ENCODE data around the gene MYO16. TPM values are rescaled to one million over a fixed set of nuclear protein-coding genes. Genes with fewer than 3 reads are reported as not detected.

Gene MYO16
- total and polyA plus RNA-seq, 8 donors: 0.03 to 0.47 (median 0.16) TPM

DNA sequence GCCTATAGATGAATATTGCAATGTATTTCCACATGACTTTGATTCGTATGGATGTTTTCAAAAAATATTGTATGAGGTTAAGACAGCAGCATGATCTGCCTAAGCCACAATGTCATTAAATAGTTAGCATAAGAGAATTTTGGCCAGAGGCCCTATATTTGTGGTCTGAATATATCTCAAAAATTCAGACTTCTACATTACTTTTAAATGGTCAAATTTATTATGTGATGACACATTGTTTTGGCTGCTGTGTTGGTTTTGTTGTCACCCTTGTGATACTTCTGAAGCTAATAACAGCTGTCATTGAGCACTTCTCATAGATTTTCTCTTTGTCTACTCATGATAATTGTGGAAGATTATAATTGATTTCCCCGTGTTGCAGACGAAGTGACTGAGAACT lies 288.2 kb downstream of the MYO16 start:
- DNase-seq: no peak
- Histone ChIP-seq H3K4me3 (no peak overlapping the region), H3K27me3 (no peaks in the 10 kb centered on the region), H3K36me3 (no peaks in the 10 kb centered on the region), H3K4me1 (peaks cover 5 to 13% (median 6%) of the 10 kb centered on the region in 3 donors), H3K9me3 (no peaks in the 10 kb centered on the region), H3K27ac (no peak overlapping the region)
- no peak for ATAC-seq
- TF ChIP-seq, protein P1, sequence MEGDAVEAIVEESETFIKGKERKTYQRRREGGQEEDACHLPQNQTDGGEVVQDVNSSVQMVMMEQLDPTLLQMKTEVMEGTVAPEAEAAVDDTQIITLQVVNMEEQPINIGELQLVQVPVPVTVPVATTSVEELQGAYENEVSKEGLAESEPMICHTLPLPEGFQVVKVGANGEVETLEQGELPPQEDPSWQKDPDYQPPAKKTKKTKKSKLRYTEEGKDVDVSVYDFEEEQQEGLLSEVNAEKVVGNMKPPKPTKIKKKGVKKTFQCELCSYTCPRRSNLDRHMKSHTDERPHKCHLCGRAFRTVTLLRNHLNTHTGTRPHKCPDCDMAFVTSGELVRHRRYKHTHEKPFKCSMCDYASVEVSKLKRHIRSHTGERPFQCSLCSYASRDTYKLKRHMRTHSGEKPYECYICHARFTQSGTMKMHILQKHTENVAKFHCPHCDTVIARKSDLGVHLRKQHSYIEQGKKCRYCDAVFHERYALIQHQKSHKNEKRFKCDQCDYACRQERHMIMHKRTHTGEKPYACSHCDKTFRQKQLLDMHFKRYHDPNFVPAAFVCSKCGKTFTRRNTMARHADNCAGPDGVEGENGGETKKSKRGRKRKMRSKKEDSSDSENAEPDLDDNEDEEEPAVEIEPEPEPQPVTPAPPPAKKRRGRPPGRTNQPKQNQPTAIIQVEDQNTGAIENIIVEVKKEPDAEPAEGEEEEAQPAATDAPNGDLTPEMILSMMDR (IDR thresholded peaks at IDR 0.05): no peak
- intact Hi-C loops (cut with DNase I): no loop called here
- WGBS, 2 donors: 43 to 62% methylated on average over 3 of the region's 3 CpGs
- FAIRE-seq: no peak

DNA sequence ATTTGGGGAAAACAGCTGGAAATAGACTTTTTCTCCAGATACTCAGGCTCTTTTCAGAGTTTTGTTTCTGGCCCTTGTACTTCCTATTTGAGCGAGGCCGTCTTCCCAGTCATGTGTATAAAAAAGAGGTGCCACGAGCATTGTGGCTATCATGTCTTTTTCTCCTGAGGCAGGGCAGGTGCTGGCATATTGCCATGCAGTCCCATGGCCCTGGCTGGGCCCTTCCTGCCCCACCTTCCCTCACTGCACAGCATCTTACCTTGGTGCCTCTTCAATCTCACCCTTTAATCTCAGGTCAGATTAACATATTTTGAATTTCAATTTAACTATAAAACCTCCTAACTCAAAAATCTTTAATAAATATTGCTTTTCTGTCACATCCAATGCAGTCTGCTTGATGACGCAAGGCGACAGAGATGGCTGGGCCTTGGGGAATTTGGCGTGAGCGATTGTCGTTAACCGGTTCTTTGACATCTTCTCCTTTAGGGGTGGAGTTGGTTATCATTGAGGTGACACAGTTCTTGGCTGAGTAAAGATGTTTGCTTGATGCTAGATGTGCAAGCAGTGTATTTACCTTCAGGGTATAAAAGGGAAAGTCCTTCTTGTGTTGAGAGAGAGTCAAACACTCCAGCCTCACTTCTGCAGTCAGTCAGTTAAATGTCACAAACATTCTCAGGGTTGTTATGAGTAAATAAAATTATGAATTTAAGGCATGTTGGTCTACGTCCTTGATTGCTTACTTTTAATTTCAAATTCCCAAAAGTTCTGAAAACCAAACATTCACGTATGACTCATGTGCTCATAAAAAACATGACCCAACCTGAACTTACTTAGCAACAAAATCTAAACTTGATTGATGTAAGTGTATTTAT lies 289.9 kb downstream of the MYO16 start:
- no peak for DNase-seq
- no peak for FAIRE-seq
- no peaks in the 10 kb centered on the region for H3K9me3 ChIP-seq
- no peaks in the 10 kb centered on the region for H3K36me3 ChIP-seq
- TF ChIP-seq, protein P1 (IDR thresholded peaks at IDR 0.05): no peak
- peak in 1 of 4 donors; percentile 8 for ATAC-seq
- H3K4me3 ChIP-seq: no peak overlapping the region
- WGBS, 2 donors: 81 to 88% methylated on average over 11 of the region's 11 CpGs
- peaks cover 5 to 13% (median 6%) of the 10 kb centered on the region in 3 donors for H3K4me1 ChIP-seq
- intact Hi-C loops (cut with DNase I): no loop called here
- no peaks in the 10 kb centered on the region for H3K27me3 ChIP-seq
- no peak overlapping the region for H3K27ac ChIP-seq

DNA sequence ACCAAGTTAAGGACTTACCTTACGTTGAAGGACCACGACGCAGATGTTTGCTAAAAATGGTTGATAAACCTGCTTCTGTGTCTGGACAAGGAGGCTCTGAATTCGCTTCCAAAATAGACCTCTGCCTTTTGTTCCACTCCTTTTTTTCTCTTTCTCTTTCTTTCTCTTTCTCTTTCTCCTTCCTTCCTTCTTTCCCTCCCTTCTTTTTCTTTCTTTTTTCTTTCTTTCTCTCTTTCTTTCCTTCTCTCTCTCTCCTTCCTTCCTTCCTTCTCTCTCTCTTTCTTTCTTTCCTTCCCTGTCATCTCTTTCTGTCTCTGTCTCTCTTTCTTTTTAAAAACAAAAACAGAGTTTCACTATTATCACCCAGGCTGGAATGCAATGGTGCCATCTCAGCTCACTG lies 290.7 kb downstream of the MYO16 start:
- FAIRE-seq: no peak
- TF ChIP-seq, protein P1 (IDR thresholded peaks at IDR 0.05): no peak
- H3K27ac ChIP-seq: no peak overlapping the region
- intact Hi-C loops (cut with DNase I): no loop called here
- peaks cover 5 to 12% (median 5%) of the 10 kb centered on the region in 3 donors for H3K4me1 ChIP-seq
- WGBS, 2 donors: 64 to 69% methylated on average over 4 of the region's 4 CpGs
- no peaks in the 10 kb centered on the region for H3K36me3 ChIP-seq
- no peak overlapping the region for H3K4me3 ChIP-seq
- DNase-seq: no peak
- ATAC-seq: no peak
- no peaks in the 10 kb centered on the region for H3K9me3 ChIP-seq
- H3K27me3 ChIP-seq: no peaks in the 10 kb centered on the region

DNA sequence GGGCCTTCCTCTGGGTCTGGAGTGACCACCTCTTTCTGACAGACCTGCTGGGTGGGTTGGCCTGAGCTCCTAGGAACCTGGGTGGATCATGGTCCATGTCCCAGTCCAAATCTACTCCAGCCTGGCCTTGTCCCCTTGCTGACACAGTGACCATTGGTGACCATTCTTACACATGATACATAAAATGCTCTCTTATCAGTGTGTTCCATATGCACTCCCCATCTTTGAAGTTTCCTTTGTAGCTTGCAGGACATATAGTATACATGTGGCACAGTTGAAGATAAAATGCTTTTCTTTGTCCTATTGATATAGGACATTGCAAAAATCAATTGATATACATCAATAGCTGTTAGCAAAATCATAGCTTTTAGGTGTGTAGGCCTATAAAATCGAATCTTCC lies 291.8 kb downstream of the MYO16 start:
- peaks cover 0 to 4% (median 3%) of the 10 kb centered on the region in 3 donors for H3K4me1 ChIP-seq

More for the DNA sequence above, 291.8 kb downstream of the MYO16 start:
- FAIRE-seq (no peak), DNase-seq (no peak), ATAC-seq (no peak)
- Histone ChIP-seq H3K27me3 (no peaks in the 10 kb centered on the region), H3K9me3 (no peaks in the 10 kb centered on the region), H3K4me3 (no peak overlapping the region), H3K27ac (no peak overlapping the region), H3K36me3 (no peaks in the 10 kb centered on the region)
- WGBS, 2 donors: 33 to 38% methylated on average over 1 of the region's 1 CpG
- intact Hi-C loops (cut with DNase I): no loop called here
- TF ChIP-seq, protein P1 (IDR thresholded peaks at IDR 0.05): no peak
